H1 (cell line): Measurements from ENCODE around the gene ZNF835. TPM values are rescaled to one million over a fixed set of nuclear protein-coding genes. Genes with fewer than 3 reads are reported as not detected.

Experiments
- CTCF ChIA-PET: fragments of 300-600 bp; sonication (Branson Sonifier 250); formaldehyde crosslinking; loops from one replicate; lab custom pipeline; 2021; ENCODE audit not compliant: partially characterized antibody; lab: Charles Lee
- POLR2A ChIA-PET: fragments of 300-600 bp; sonication (Branson Sonifier 250); formaldehyde crosslinking; loops from one replicate; lab custom pipeline; 2021; ENCODE audit warnings: inconsistent platforms; ENCODE audit not compliant: partially characterized antibody; lab: Charles Lee
- DNase-seq, 2 experiments: peaks; one replicate each; pipeline versions ENCODE4 v3.0.0 to v3.0.0-alpha.2; 2010 to 2022; ENCODE audit warnings: low spot score in 2 of 2, low read depth in 1 of 2, mixed read lengths in 1 of 2
- FAIRE-seq: peaks from 2 replicates; lab custom pipeline; 2011; peaks lifted over from hg19 to GRCh38; lab: Jason Lieb, UNC
- H2AFZ ChIP-seq: 2 replicates; pipeline ENCODE4 v1.8.1; 2012; ENCODE audit warnings: low read length, inconsistent platforms
- H2AK5ac ChIP-seq: 2 replicates; pipeline ENCODE4 v1.6.1; 2013; ENCODE audit warnings: low read depth, low read length
- H2BK120ac ChIP-seq: replicated peaks from 2 replicates; pipeline ENCODE3; 2013; ENCODE audit warnings: low read depth, low read length, inconsistent platforms
- H2BK12ac ChIP-seq: 2 replicates; pipeline ENCODE4 v1.6.1; 2013; ENCODE audit warnings: low read depth, low read length
- H2BK15ac ChIP-seq: 2 replicates; pipeline ENCODE4 v1.6.1; 2013; ENCODE audit warnings: low read length
- H2BK20ac ChIP-seq: 2 replicates; pipeline ENCODE4 v1.6.1; 2013; ENCODE audit warnings: low read length
- H2BK5ac ChIP-seq: 2 replicates; pipeline ENCODE4 v1.6.1; 2013; ENCODE audit warnings: low read depth, low read length
- H3K14ac ChIP-seq: 2 replicates; pipeline ENCODE4 v1.6.1; 2013; ENCODE audit warnings: inconsistent platforms; ENCODE audit not compliant: insufficient read length
- H3K18ac ChIP-seq: 2 replicates; pipeline ENCODE4 v1.6.1; 2013; ENCODE audit warnings: low read length; ENCODE audit errors: extremely low read depth
- H3K23ac ChIP-seq: 2 replicates; pipeline ENCODE4 v1.6.1; 2013; ENCODE audit warnings: inconsistent platforms; ENCODE audit not compliant: insufficient read length
- H3K23me2 ChIP-seq: 2 replicates; pipeline ENCODE4 v1.6.1; 2013; ENCODE audit warnings: low read depth, low read length
- H3K27ac ChIP-seq: 2 replicates; pipeline ENCODE4 v1.6.1; 2011; ENCODE audit warnings: low read depth, low read length, inconsistent platforms
- H3K27me3 ChIP-seq, 4 experiments: replicated peaks in 1 of 4; 1 replicate in 1 of 4; 2 replicates in 3 of 4; pipeline versions ENCODE4 v1.6.1 to v1.8.1; 2011 to 2013; ENCODE audit warnings: low read length in 3 of 4, mild to moderate bottlenecking in 3 of 4, inconsistent platforms in 2 of 4, mixed read lengths in 2 of 4, moderate library complexity in 1 of 4; ENCODE audit not compliant: control insufficient read depth in 3 of 4, insufficient read depth in 3 of 4; ENCODE audit errors: extremely low read depth in 1 of 4
- H3K36me3 ChIP-seq, 4 experiments: 2 replicates each; pipeline versions ENCODE4 v1.6.1 to v1.8.1; 2011 to 2013; ENCODE audit warnings: mild to moderate bottlenecking in 4 of 4, low read length in 3 of 4, moderate library complexity in 2 of 4, control low read depth in 1 of 4, inconsistent platforms in 1 of 4; ENCODE audit not compliant: insufficient read depth in 4 of 4, control insufficient read depth in 2 of 4
- H3K4ac ChIP-seq: replicated peaks from 2 replicates; pipeline ENCODE3; 2013; ENCODE audit warnings: low read length, low read depth, mixed read lengths, inconsistent platforms; ENCODE audit not compliant: insufficient read length
- H3K4me1 ChIP-seq, 4 experiments: replicated peaks in 1 of 4; 1 replicate in 1 of 4; 2 replicates in 3 of 4; pipeline versions ENCODE4 v1.6.1 to v1.8.1; 2011 to 2013; ENCODE audit warnings: low read length in 3 of 4, inconsistent platforms in 2 of 4, mixed read lengths in 1 of 4; ENCODE audit not compliant: insufficient read depth in 4 of 4, control insufficient read depth in 3 of 4
- H3K4me2 ChIP-seq, 2 experiments: 2 replicates each; pipeline versions ENCODE4 v1.6.1 to v1.8.1; 2011 to 2013; ENCODE audit warnings: low read depth in 2 of 2, low read length in 2 of 2, control low read depth in 1 of 2, inconsistent platforms in 1 of 2, mild to moderate bottlenecking in 1 of 2; ENCODE audit not compliant: insufficient read depth in 1 of 2
- H3K4me3 ChIP-seq, 4 experiments: fragments of 200-600, 300-600 bp in 1 of 4; sonication (generic), shearing (Covaris generic), sonication (Bioruptor Twin) in 1 of 4; 2 replicates each; pipeline versions ENCODE4 v1.5.1 to v1.8.1; 2011 to 2016; ENCODE audit warnings: low read length in 4 of 4, low read depth in 3 of 4, control low read depth in 2 of 4, inconsistent platforms in 2 of 4, mild to moderate bottlenecking in 2 of 4, mixed read lengths in 1 of 4, moderate library complexity in 1 of 4; ENCODE audit not compliant: insufficient read depth in 2 of 4; ENCODE audit errors: extremely low read depth in 1 of 4
- H3K56ac ChIP-seq: replicated peaks from 2 replicates; pipeline ENCODE3; 2013; ENCODE audit warnings: low read depth, mild to moderate bottlenecking, mixed read lengths, low read length, inconsistent platforms; ENCODE audit not compliant: insufficient read length
- H3K79me1 ChIP-seq: 2 replicates; pipeline ENCODE4 v1.6.1; 2013; ENCODE audit warnings: low read depth, low read length, control low read depth
- H3K79me2 ChIP-seq, 2 experiments: 2 replicates each; pipeline versions ENCODE4 v1.6.1 to v1.8.1; 2012 to 2013; ENCODE audit warnings: low read length in 2 of 2, mild to moderate bottlenecking in 2 of 2, inconsistent platforms in 1 of 2; ENCODE audit not compliant: insufficient read depth in 2 of 2, control insufficient read depth in 1 of 2
- H3K9ac ChIP-seq, 4 experiments: replicated peaks in 1 of 4; 1 replicate in 1 of 4; 2 replicates in 3 of 4; pipeline versions ENCODE4 v1.6.1 to v1.8.1; 2011 to 2013; ENCODE audit warnings: low read depth in 3 of 4, low read length in 3 of 4, control low read depth in 2 of 4, mild to moderate bottlenecking in 2 of 4, moderate library complexity in 2 of 4, inconsistent platforms in 1 of 4; ENCODE audit errors: extremely low read depth in 1 of 4
- H3K9me3 ChIP-seq, 2 experiments: 2 replicates each; pipeline versions ENCODE4 v1.6.1 to v1.8.1; 2012 to 2013; ENCODE audit warnings: mild to moderate bottlenecking in 2 of 2, moderate library complexity in 2 of 2, control low read depth in 1 of 2, inconsistent platforms in 1 of 2, low read depth in 1 of 2, low read length in 1 of 2, mixed read lengths in 1 of 2; ENCODE audit not compliant: insufficient read depth in 2 of 2
- H4K20me1 ChIP-seq, 2 experiments: replicated peaks in 1 of 2; 2 replicates each; pipeline versions ENCODE3 to v1.8.1; 2011 to 2013; ENCODE audit warnings: inconsistent platforms in 2 of 2, low read length in 2 of 2, mild to moderate bottlenecking in 1 of 2; ENCODE audit not compliant: insufficient read depth in 2 of 2, control insufficient read depth in 1 of 2
- H4K5ac ChIP-seq: 2 replicates; pipeline ENCODE4 v1.6.1; 2013; ENCODE audit warnings: low read length, low read depth, mixed read lengths, inconsistent platforms; ENCODE audit not compliant: insufficient read length
- H4K8ac ChIP-seq: 2 replicates; pipeline ENCODE4 v1.8.0; 2013; ENCODE audit warnings: mild to moderate bottlenecking, moderate library complexity, low read length, inconsistent platforms; ENCODE audit not compliant: insufficient read depth; ENCODE audit errors: extremely low read depth
- H4K91ac ChIP-seq: replicated peaks from 2 replicates; pipeline ENCODE3; 2013; ENCODE audit warnings: low read length, mixed read lengths, inconsistent platforms; ENCODE audit not compliant: insufficient read length
- CTBP2 ChIP-seq: IDR thresholded peaks from 2 replicates; pipeline ENCODE4 v1.7.0; 2011; ENCODE audit warnings: borderline replicate concordance, mild to moderate bottlenecking, moderate library complexity, mixed read lengths, low read length; ENCODE audit not compliant: insufficient read depth, insufficient read length
- EGR1 ChIP-seq: IDR thresholded peaks from 2 replicates; pipeline ENCODE4 v1.6.1; 2011; ENCODE audit warnings: low read depth, low read length, borderline replicate concordance
- JUN ChIP-seq: IDR thresholded peaks from 2 replicates; pipeline ENCODE4 v1.6.1; 2011; ENCODE audit warnings: low read depth, mild to moderate bottlenecking, improper control_type of control experiment, low read length
- KDM5A ChIP-seq: fragments of 200-600 bp; IDR thresholded peaks from 2 replicates; pipeline ENCODE4 v1.7.1; 2012; ENCODE audit warnings: mild to moderate bottlenecking, low read length, inconsistent platforms, mixed read lengths
- POLR2AphosphoS5 ChIP-seq: IDR thresholded peaks from 2 replicates; pipeline ENCODE4 v1.6.1; 2011; ENCODE audit warnings: low read depth, low read length
- RFX5 ChIP-seq: IDR thresholded peaks from 2 replicates; pipeline ENCODE4 v1.6.1; 2011; ENCODE audit warnings: low read depth, low read length, improper control_type of control experiment, borderline replicate concordance
- SIRT6 ChIP-seq: IDR thresholded peaks from one replicate; pipeline ENCODE4 v1.7.1; 2012; ENCODE audit warnings: low read length, inconsistent platforms
- SP1 ChIP-seq: IDR thresholded peaks from 2 replicates; pipeline ENCODE4 v1.6.1; 2011; ENCODE audit warnings: low read depth, low read length
- SP2 ChIP-seq: IDR thresholded peaks from 2 replicates; pipeline ENCODE4 v1.6.1; 2012; ENCODE audit warnings: mild to moderate bottlenecking, low read length, inconsistent platforms
- SRF ChIP-seq: IDR thresholded peaks from 2 replicates; pipeline ENCODE4 v1.6.1; 2011; ENCODE audit warnings: mild to moderate bottlenecking, low read depth, low read length, moderate library complexity
- TAF7 ChIP-seq: optimal IDR thresholded peaks from 2 replicates; pipeline ENCODE3; 2011; ENCODE audit warnings: low read depth, mild to moderate bottlenecking, inconsistent platforms, low read length, moderate library complexity, borderline replicate concordance
- TEAD4 ChIP-seq: IDR thresholded peaks from 2 replicates; pipeline ENCODE4 v1.6.1; 2012; ENCODE audit warnings: low read depth, low read length, inconsistent platforms, mixed read lengths
- ZNF274 ChIP-seq: IDR thresholded peaks from 2 replicates; pipeline ENCODE4 v1.7.0; 2012; ENCODE audit warnings: low read length, borderline replicate concordance; ENCODE audit errors: extremely low read depth
- WGBS, 2 experiments: shearing (Covaris generic) in 1 of 2; methylation state at CpG; one replicate each; pipeline versions ENCODE4 v1.1.6 to v1.1.7; 2013 to 2015; ENCODE audit warnings: low lambda C conversion rate in 2 of 2, mixed read lengths in 2 of 2, inconsistent platforms in 1 of 2, low coverage in 1 of 2, missing lambda C conversion rate in 1 of 2; ENCODE audit not compliant: insufficient replicate concordance in 2 of 2, insufficient coverage in 1 of 2, insufficient read length in 1 of 2; ENCODE audit errors: extremely low coverage in 1 of 2, missing lambda C conversion rate in 1 of 2; 5-methylcytosine and 5-hydroxymethylcytosine counted together
- polyA plus RNA-seq, 7 experiments: library from polyadenylated mRNA; depleted of rRNA in 3 of 7; stranded (reverse) in 5 of 7; unstranded in 2 of 7; fragments of >200 nt in 5 of 7; fragments of 200-250 nt in 2 of 7; gene quantifications; 1 replicate in 5 of 7; 2 replicates in 1 of 7; 4 replicates in 1 of 7; pipeline versions ENCODE4 v1.2.1 to v1.2.3, GENCODE V29; 2011 to 2013; ENCODE audit warnings: missing spikeins in 2 of 7, mixed read lengths in 2 of 7
- total RNA-seq: library from RNA; stranded (reverse); fragmentation: NEBNext Ultra II Directional; extraction: Animal tissue kit (Norgen Biotek cat#: 25700); gene quantifications from 2 replicates; pipeline ENCODE4 v1.2.1, GENCODE V29; 2021
- TF ChIP-seq, protein P1 (sequence below): IDR thresholded peaks from 2 replicates; pipeline ENCODE4 v1.6.1; 2011; ENCODE audit warnings: low read depth, mild to moderate bottlenecking, low read length; ENCODE audit not compliant: insufficient read depth

Gene ZNF835
- total and polyA plus RNA-seq, 2 of the 8 experiments (the other 6 are each of a cell fraction or from before 2014, with no cell fraction given): 0.02 to 1.8 TPM

DNA sequence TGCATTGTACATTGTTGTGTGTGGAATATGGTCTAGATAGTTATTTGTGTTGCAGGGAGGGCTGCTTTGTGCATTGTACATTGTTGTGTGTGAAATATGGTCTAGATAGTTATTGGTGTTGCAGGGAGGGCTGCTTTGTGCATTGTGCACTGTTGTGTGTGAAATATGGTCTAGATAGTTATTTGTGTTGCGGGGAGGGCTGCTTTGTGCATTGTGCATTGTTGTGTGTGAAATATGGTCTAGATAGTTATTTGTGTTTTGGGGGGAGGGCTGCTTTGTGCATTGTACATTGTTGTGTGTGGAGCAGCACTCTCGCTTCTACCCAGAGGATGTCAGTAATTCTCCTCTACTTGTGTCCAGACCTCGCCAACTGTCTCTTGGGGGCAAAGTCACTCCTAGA lies 36.3 kb upstream of the ZNF835 start:
- H2AFZ ChIP-seq: no peak overlapping the region
- H3K9me3 ChIP-seq: peaks cover 53 to 58% of the 10 kb centered on the region in 2 experiments
- no peaks in the 10 kb centered on the region for H3K36me3 ChIP-seq
- POLR2A ChIA-PET: no interaction called here
- no peaks in the 10 kb centered on the region for H3K27me3 ChIP-seq
- H2BK15ac ChIP-seq: no peak overlapping the region
- no peak overlapping the region for H4K5ac ChIP-seq
- no peak overlapping the region for H2BK120ac ChIP-seq
- H3K79me1 ChIP-seq: no peaks in the 10 kb centered on the region
- H3K4ac ChIP-seq: no peak overlapping the region
- H3K23ac ChIP-seq: no peak overlapping the region
- H3K56ac ChIP-seq: no peak overlapping the region
- DNase-seq (no peak), FAIRE-seq (no peak)
- no peaks in the 10 kb centered on the region for H4K20me1 ChIP-seq
- no peak overlapping the region for H3K4me2 ChIP-seq
- H3K4me1 ChIP-seq: no peaks in the 10 kb centered on the region
- no peak overlapping the region for H2BK12ac ChIP-seq
- no peak overlapping the region for H2AK5ac ChIP-seq
- H3K79me2 ChIP-seq: no peaks in the 10 kb centered on the region
- H3K14ac ChIP-seq: no peak overlapping the region
- no peak overlapping the region for H3K9ac ChIP-seq
- H3K4me3 ChIP-seq: no peak overlapping the region
- no peak overlapping the region for H4K91ac ChIP-seq
- no peaks in the 10 kb centered on the region for H3K23me2 ChIP-seq
- CTCF ChIA-PET: no interaction called here
- H2BK20ac ChIP-seq: no peak overlapping the region
- no peak overlapping the region for H3K18ac ChIP-seq
- 85% methylated on average over 3 of the region's 3 CpGs; no CpG with 5 or more reads in 1 of the 2 experiments for WGBS, 2 experiments
- H4K8ac ChIP-seq: no peak overlapping the region
- no peak overlapping the region for H2BK5ac ChIP-seq
- TF ChIP-seq POLR2AphosphoS5 (no peak), EGR1 (no peak), TEAD4 (no peak), CTBP2 (no peak), JUN (no peak), SIRT6 (no peak), TAF7 (no peak), SP1 (no peak), ZNF274 (no peak), RFX5 (no peak), SP2 (no peak), SRF (no peak), KDM5A (no peak)
- TF ChIP-seq, protein P1, sequence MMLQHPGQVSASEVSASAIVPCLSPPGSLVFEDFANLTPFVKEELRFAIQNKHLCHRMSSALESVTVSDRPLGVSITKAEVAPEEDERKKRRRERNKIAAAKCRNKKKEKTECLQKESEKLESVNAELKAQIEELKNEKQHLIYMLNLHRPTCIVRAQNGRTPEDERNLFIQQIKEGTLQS: no peak
- H3K27ac ChIP-seq: no peak overlapping the region
